HG03159 (cell line): Measurements from ENCODE around the gene MB21D2.
A peak's percentile ranks its signal among the peaks of the same experiment; 100 is the strongest.

ENCODE experiments used
- ATAC-seq: cut with Tn5 transposase; IDR thresholded peaks from one replicate; pipeline ENCODE4 v1.9.1; 2021; ENCODE audit warnings: mild to moderate bottlenecking, moderate library complexity; ENCODE audit not compliant: unreplicated experiment

The MB21D2 gene

DNA sequence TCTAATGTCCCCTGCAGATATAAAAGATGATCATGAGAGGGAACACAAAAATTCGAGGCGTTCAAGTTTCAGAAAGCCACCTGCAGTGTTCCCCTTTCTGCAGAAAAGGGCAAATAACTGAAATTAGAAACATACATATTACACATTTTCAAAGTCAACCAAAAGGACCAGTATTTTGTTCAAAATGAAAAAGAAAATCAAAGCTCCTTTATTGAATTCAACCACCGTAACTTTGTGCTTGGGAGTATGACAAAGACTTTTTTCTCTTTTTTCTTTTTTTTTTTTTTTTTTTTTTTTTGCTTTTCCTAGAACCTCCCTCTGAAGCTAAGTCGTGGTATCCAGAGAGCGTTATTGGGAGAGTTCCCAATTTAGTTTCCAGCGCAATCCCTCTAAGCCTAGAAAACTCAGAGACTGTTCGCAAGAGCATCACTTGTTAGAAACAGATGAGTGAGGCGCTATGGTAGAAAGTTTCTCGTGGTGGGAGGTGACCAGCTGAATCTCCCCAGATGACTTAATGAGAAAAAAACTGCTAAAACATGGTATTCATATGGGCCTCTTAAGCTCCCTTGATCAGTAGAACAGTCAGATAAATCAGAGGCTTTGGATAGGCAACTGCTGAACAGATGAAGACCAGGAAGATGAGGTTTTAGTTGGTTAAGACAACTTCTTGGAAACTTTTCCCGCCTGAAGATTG lies 77.4 kb downstream of the MB21D2 start:
- no peak for ATAC-seq

- ATAC-seq, result no peak
These were observed 81.5 kb downstream of the MB21D2 start for GRCh38 chr3:192835818-192836815.

DNA sequence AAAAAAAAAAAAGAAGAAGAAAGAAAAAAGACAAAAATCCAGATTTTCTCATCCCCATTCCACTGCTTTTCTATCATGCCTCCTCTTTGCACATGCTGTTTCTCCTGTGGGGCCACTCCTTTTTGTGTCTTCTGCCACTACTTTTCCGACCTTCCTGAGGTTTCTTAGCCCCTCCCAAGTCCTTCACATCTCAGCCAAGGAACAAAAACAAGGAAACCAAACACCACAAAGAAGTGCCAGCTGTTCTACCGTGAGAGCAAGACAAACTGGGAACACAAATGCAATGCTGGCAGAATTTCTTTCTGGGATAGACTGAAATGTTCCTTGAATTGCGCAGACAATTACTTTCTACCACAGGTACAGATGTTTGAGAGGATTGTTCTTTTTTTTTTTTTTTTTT lies 83.2 kb downstream of the MB21D2 start:
- ATAC-seq, result no peak

GRCh38 chr3:192833177-192833890 lies 84.3 kb downstream of the MB21D2 start:
- no peak for ATAC-seq

DNA sequence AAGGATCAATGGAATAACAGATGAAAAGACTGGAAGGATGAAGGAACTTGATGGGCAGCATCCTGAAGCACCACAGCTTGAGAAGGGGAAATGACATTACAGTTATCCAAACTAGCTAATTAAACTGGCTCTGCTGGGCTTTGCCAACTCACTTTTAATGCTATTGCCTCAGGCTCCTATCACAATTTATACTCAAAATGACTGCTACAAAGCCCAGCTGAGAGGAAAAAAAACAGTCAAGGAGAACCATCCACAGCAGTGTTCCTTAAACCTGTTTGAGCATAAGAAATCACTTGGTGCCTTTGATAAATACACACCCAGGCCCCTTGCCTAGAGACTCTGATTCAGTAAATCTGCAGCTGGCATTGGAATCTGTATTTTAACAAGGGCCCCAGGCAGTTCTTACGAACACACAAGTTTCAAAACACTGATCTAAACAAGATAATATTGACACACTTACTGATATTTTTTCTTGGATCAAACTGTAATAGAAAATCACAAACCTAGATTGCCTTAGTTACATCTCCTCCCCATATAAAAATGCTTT lies 85.8 kb downstream of the MB21D2 start:
- ATAC-seq, result no peak

DNA sequence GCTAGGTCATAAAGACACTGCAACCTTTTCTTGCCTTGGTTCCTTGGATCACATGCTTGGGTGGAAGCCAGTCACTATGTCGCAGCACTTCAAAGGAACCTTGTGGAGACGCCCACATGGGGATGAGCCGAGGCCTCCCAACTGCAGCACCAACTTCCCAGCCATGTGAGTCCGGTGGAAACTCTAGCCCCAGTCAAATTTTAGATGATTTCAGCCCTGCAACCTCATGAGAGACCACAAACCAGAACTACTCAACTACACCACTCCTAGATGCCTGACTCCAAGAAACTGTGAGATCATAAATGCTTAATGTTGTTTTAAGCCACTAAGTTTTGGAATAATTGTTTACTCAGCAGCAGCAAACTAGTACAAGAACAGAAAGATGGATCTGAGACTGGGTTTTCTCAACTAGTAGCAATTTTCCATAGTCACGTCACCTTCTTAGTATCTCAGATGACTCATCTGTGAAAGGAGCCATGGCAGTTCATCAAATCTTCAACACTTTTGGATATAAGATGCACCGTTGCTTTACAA lies 86.5 kb downstream of the MB21D2 start:
- peak; percentile 14 for ATAC-seq

GRCh38 chr3:192830291-192831110 lies 87.2 kb downstream of the MB21D2 start:
- peak; percentile 59 for ATAC-seq

GRCh38 chr3:192827863-192828594 lies 89.6 kb downstream of the MB21D2 start:
- ATAC-seq, result no peak

DNA sequence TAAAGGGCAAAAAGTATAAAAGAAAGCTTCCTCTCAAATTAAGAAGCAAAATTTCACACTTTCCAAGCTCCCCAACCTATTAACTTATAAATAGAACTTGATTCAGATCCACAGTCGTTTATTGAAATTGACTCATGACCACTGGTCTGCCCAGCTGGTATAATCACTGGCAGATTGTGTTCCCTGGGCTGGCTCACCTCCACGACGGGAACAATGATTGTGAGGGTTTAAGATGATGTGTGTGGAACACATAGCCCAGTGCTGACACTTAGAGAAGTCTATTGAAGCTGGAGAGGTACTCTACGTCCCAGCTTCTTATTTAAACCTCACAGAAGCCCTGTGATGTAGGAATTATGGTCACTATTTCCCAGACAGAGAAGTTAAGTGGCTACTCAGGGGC lies 90.4 kb downstream of the MB21D2 start:
- ATAC-seq, result no peak

DNA sequence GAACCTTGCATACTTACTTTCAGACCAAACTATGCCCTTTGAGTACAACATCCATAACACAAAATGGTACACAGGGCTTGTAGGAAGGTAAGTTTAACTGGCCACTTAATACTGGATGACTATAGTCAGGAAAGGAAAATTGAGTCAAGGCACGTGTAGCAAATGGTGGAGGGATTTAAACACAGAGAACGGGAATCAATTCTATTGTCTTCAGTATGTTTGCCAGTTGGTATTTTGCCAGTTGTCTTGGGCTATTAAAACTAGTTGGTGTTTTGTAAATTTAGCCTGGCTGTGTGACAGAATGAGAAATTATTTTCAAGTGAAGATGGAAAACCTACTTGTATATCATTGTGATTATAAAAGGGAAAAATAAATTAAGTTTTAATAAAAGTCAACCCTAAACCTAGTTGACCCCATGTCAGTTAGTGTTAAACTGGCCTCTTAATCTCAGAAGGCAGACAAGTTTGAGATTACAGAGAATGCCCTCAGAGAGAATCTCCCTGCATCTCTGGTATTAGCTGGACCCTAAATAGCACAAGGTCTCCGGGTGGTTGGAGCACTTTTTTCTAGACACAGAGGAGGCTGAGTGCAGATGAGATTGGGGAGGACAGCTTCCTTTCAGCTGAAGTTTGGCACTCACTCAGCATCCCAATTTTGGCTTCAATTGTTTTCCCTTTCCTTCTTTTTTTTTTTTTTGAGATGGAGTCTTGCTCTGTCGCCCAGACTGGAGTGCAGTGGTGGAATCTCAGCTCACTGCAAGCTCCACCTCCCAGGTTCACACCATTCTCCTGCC lies 91.2 kb downstream of the MB21D2 start:
- ATAC-seq, result no peak

- ATAC-seq, result peak; percentile 50
These were observed 91.9 kb downstream of the MB21D2 start for GRCh38 chr3:192825657-192826200.

DNA sequence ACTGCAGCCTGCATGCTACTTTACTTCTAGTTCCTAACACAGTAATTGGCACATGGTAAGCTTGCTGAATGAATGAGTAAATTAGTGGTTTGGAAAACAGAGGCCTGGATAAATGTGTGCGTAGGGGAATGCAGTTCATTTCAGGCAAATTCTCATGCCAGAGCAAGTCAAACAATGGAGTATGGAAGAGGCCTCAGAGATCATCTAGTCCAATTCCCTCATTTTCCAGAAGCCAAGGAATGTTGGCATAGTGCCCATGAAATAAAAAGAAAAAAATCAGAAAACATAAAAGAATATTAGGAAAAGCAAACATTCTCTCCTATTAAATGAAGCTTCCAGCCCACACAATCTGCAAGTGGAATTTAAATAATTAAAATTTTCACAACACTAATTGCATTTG lies 92.4 kb downstream of the MB21D2 start:
- no peak for ATAC-seq

DNA sequence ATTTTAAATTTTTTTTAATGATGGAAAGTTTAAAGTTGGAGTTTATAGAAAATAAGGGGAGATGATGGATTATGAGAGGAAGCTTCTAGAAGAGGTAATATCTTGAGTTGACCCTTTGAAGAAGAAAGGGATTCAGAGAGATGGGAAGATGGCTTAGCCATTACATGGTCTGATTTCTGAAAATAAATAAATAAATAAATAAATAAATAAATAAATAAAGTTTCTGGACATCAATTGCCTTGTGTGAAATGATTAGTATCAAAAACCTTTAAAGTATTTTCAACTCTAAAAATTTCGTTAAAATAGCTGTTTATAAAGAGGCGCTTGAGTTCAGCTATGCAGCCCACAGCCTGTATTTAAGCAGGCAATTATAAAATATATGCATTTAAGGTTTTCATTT lies 93.3 kb downstream of the MB21D2 start:
- no peak for ATAC-seq

DNA sequence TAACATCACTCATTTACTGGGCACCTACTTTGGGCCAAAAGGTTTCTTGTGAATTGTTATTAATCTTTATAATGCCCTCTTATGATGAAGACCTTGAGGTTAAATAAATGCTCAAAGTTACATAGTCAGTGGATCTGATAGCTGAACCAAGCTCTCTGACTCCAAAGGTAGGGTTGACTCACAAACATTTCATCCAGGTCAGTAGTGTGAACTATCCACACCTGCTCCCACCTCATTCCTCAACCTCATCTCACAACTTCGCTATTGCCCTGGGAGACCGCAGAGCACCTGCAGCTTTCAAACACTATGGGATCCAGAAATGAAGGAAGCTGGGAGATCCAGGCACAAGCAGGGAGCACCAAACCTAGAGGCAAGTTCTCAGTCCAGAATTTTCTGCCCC lies 96.5 kb downstream of the MB21D2 start:
- ATAC-seq, result no peak

DNA sequence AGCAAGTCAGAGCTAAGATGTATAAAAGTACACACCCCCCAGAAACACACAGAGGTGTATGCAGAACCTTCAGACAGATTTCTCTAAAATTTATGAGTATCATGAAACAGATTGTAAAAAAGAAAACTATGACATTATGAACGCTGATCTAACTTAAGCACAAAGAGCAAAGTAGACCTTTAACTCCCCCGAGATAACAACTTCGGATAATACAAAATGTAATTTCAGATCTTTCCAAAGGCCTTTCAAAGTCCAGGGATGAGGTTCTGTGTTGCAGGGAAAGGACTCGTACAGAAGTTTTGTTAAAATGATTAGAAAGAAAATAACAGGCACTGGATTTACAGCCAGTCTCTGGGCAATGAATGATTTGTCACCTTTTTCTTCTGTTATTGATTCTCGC lies 97.5 kb downstream of the MB21D2 start:
- no peak for ATAC-seq

DNA sequence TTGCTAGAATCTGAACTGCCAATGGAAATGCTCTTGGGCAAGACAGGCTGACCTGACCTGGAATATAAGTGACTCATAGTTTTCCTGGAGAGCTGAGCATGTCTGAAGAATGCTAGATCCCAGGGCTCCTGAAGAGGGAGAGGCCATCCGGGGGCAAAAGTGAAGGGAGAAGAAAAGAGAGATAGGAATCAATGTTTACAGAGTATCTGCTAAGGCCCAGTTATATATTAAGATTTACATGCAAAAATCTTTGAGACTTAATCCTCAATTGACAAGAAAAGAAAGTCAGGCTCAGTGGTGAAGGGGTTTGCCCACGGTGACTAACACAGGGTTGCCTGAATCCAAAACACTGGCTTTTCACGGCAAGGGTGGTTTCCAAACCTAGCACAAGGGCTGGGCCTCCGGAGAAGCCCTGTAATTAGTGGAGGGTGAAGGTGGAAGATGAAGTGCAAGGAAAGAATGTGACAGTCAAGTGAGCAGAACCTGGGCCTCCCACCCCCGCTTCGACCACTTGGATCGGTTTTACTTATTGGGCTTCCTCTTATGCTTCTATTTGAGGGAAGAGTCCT lies 98.6 kb downstream of the MB21D2 start:
- ATAC-seq, result peak; percentile 42

- ATAC-seq, result no peak
These were observed 99.5 kb downstream of the MB21D2 start for GRCh38 chr3:192818126-192818525.

- ATAC-seq, result no peak
These were observed 100.2 kb downstream of the MB21D2 start for GRCh38 chr3:192817506-192817905.
